ENCODE measurements around the gene CEP164. TPM values are rescaled to one million over a fixed set of nuclear protein-coding genes. Genes with fewer than 3 reads are reported as not detected.

Gene CEP164
- total and polyA plus RNA-seq, 4 donors, result 7.1 to 51.2 (median 35.5) TPM

GRCh38 chr11:117328375-117329010 is 839 bp downstream of the CEP164 start:
- intact Hi-C loops (cut with DNase I), result loop anchor here in 1 of 2 donors (5.0 kb wide), 1 partner anchor 96 kb away; the partner anchor contains the start of genes PCSK7 and RNF214
- WGBS, 2 donors, result 3 to 4% methylated on average over 15 of the region's 15 CpGs
- Histone ChIP-seq H3K36me3 (ENCODE audit: control insufficient read depth in 1 of 2, insufficient read depth in 2 of 2, low read length in 1 of 2) (no peaks in the 10 kb centered on the region), H3K9me3 (ENCODE audit: control insufficient read depth, low read length) (no peaks in the 10 kb centered on the region), H3K4me1 (ENCODE audit: control insufficient read depth in 1 of 2, insufficient read depth in 2 of 2, low read length in 2 of 2) (peaks cover 2 to 6% of the 10 kb centered on the region in 2 donors), H3K27ac (ENCODE audit: low read depth in 1 of 2, low read length in 2 of 2) (peak overlapping the region; percentile 7 to 92), H3K4me3 (ENCODE audit: low read length in 2 of 2) (peak overlapping the region; percentile 59 to 90), H3K27me3 (ENCODE audit: control insufficient read depth in 1 of 2, insufficient read depth in 2 of 2, low read length in 1 of 2) (no peaks in the 10 kb centered on the region)
- no peak for DNase-seq
- ATAC-seq (ENCODE audit: low FRiP score), result peak; percentile 75

DNA sequence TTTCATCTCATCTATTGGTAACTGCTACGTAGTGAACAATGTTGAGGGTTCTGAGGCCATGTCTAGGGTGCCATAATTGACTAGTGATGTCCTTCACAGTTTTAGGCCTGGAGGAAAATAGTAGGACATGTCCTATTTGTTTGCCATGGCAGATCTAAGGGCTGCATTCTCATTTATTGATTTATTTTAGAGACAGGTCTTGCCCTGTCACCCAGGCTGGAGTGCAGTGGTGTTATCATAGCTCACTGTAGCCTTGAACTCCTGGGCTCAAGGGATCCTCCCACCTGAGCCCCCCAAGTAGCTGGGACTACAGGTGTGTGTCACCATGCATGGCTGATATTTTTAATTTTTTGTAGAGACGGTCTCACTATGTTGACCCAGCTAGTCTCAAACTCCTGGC is 5.2 kb downstream of the CEP164 start:
- intact Hi-C loops (cut with DNase I), result no loop called here
- Histone ChIP-seq H3K9me3 (ENCODE audit: control insufficient read depth, low read length) (no peaks in the 10 kb centered on the region), H3K27ac (ENCODE audit: low read depth in 1 of 2, low read length in 2 of 2) (no peak overlapping the region), H3K4me1 (ENCODE audit: control insufficient read depth in 1 of 2, insufficient read depth in 2 of 2, low read length in 2 of 2) (peaks cover 2 to 6% of the 10 kb centered on the region in 2 donors), H3K36me3 (ENCODE audit: control insufficient read depth in 1 of 2, insufficient read depth in 2 of 2, low read length in 1 of 2) (peaks cover 0 to 5% of the 10 kb centered on the region in 2 donors), H3K4me3 (ENCODE audit: low read length in 2 of 2) (no peak overlapping the region), H3K27me3 (ENCODE audit: control insufficient read depth in 1 of 2, insufficient read depth in 2 of 2, low read length in 1 of 2) (no peaks in the 10 kb centered on the region)
- 48 to 80% methylated on average over 2 of the region's 2 CpGs for WGBS, 2 donors
- no peak for ATAC-seq (ENCODE audit: low FRiP score)
- DNase-seq, result no peak

DNA sequence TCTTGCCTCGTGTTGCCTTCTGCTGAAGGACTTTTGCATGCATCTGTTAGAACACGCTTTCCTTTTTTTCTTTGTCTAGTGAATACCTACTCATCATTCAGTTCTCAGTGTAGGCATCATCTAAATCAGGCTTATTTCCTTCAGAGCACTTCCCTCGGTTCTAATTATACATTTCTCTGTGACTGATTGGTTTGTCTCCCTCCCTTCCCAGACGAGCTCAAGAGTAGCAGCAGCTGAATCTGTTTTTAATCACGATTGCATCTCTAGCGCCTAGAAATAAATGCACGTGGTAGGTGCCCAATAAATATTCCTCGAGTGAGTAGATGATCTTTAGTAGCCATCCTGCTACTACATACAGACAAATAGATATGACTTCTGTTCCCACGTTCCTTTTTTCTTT is 6.3 kb downstream of the CEP164 start:
- 82 to 84% methylated on average over 9 of the region's 9 CpGs for WGBS, 2 donors

GRCh38 chr11:117334896-117335295 is 7.2 kb downstream of the CEP164 start:
- intact Hi-C loops (cut with DNase I), result no loop called here
- H3K27ac ChIP-seq (ENCODE audit: low read depth in 1 of 2, low read length in 2 of 2), result no peak overlapping the region
- no peaks in the 10 kb centered on the region for H3K9me3 ChIP-seq (ENCODE audit: control insufficient read depth, low read length)
- H3K27me3 ChIP-seq (ENCODE audit: control insufficient read depth in 1 of 2, insufficient read depth in 2 of 2, low read length in 1 of 2), result no peaks in the 10 kb centered on the region
- no peaks in the 10 kb centered on the region for H3K4me1 ChIP-seq (ENCODE audit: control insufficient read depth in 1 of 2, insufficient read depth in 2 of 2, low read length in 2 of 2)
- 88 to 91% methylated on average over 6 of the region's 6 CpGs for WGBS, 2 donors
- H3K36me3 ChIP-seq (ENCODE audit: control insufficient read depth in 1 of 2, insufficient read depth in 2 of 2, low read length in 1 of 2), result peaks cover 0 to 5% of the 10 kb centered on the region in 2 donors
- H3K4me3 ChIP-seq (ENCODE audit: low read length in 2 of 2), result no peak overlapping the region
- ATAC-seq (ENCODE audit: low FRiP score), result no peak
- no peak for DNase-seq

More for the DNA sequence above, 6.3 kb downstream of the CEP164 start:
- DNase-seq (no peak), ATAC-seq (ENCODE audit: low FRiP score) (no peak)
- intact Hi-C loops (cut with DNase I), result no loop called here
- Histone ChIP-seq H3K27ac (ENCODE audit: low read depth in 1 of 2, low read length in 2 of 2) (no peak overlapping the region), H3K4me1 (ENCODE audit: control insufficient read depth in 1 of 2, insufficient read depth in 2 of 2, low read length in 2 of 2) (peaks cover 2 to 5% of the 10 kb centered on the region in 2 donors), H3K36me3 (ENCODE audit: control insufficient read depth in 1 of 2, insufficient read depth in 2 of 2, low read length in 1 of 2) (peaks cover 0 to 5% of the 10 kb centered on the region in 2 donors), H3K27me3 (ENCODE audit: control insufficient read depth in 1 of 2, insufficient read depth in 2 of 2, low read length in 1 of 2) (no peaks in the 10 kb centered on the region), H3K9me3 (ENCODE audit: control insufficient read depth, low read length) (no peaks in the 10 kb centered on the region), H3K4me3 (ENCODE audit: low read length in 2 of 2) (no peak overlapping the region)

GRCh38 chr11:117335399-117335798 is 7.7 kb downstream of the CEP164 start:
- intact Hi-C loops (cut with DNase I), result no loop called here
- H3K27me3 ChIP-seq (ENCODE audit: control insufficient read depth in 1 of 2, insufficient read depth in 2 of 2, low read length in 1 of 2), result no peaks in the 10 kb centered on the region

DNA sequence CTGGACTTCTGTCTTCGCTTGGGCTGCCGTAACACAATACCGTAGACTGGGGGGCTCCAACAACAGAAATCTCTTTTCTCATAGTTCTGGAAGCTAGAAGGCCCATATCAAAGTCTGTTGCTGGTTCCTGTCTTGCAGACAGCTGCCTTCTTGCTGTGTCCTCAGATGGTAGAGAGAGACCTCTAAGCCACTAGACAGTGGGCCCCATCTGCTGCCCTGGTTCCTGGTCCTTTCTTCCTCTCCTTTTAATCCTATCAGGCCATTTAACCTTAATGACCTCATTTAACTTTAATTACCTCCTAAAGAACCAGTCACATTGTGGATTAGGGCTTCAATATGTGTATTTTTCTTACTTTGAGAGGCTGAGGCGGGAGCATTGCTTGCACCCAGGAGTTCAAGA is 9.4 kb downstream of the CEP164 start:
- WGBS, 2 donors, result 95 to 98% methylated on average over 4 of the region's 4 CpGs
- Histone ChIP-seq H3K9me3 (ENCODE audit: control insufficient read depth, low read length) (no peaks in the 10 kb centered on the region), H3K27me3 (ENCODE audit: control insufficient read depth in 1 of 2, insufficient read depth in 2 of 2, low read length in 1 of 2) (no peaks in the 10 kb centered on the region), H3K27ac (ENCODE audit: low read depth in 1 of 2, low read length in 2 of 2) (no peak overlapping the region), H3K4me1 (ENCODE audit: control insufficient read depth in 1 of 2, insufficient read depth in 2 of 2, low read length in 2 of 2) (no peaks in the 10 kb centered on the region), H3K36me3 (ENCODE audit: control insufficient read depth in 1 of 2, insufficient read depth in 2 of 2, low read length in 1 of 2) (peaks cover 0 to 11% of the 10 kb centered on the region in 2 donors), H3K4me3 (ENCODE audit: low read length in 2 of 2) (no peak overlapping the region)
- intact Hi-C loops (cut with DNase I), result no loop called here
- DNase-seq, result no peak
- no peak for ATAC-seq (ENCODE audit: low FRiP score)

More at GRCh38 chr11:117335399-117335798, 7.7 kb downstream of the CEP164 start:
- no peak for ATAC-seq (ENCODE audit: low FRiP score)
- H3K4me3 ChIP-seq (ENCODE audit: low read length in 2 of 2), result no peak overlapping the region
- no peak for DNase-seq
- H3K27ac ChIP-seq (ENCODE audit: low read depth in 1 of 2, low read length in 2 of 2), result no peak overlapping the region
- no peaks in the 10 kb centered on the region for H3K4me1 ChIP-seq (ENCODE audit: control insufficient read depth in 1 of 2, insufficient read depth in 2 of 2, low read length in 2 of 2)
- WGBS, 2 donors, result 90 to 91% methylated on average over 5 of the region's 5 CpGs
- no peaks in the 10 kb centered on the region for H3K9me3 ChIP-seq (ENCODE audit: control insufficient read depth, low read length)
- H3K36me3 ChIP-seq (ENCODE audit: control insufficient read depth in 1 of 2, insufficient read depth in 2 of 2, low read length in 1 of 2), result peaks cover 0 to 6% of the 10 kb centered on the region in 2 donors

DNA sequence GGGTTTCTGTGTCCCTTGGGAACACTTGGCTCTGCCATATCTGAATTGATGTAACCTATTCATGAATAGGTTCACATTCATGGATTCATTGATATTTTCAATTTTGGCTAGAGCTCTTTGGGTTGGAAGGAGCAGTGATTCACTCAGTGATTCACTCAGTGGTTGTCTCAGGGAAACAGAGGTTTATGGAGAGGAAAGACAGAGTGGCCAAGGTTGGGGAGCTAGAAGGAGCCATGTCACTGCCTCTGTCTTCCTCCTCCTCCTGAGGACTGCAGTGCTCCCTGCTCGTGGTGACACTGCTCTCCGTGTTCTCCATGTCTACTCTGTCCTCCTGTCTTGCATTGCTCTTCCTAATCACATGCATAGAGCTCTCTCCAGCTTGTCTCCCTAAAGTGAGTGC is 17.4 kb downstream of the CEP164 start:
- Histone ChIP-seq H3K4me3 (ENCODE audit: low read length in 2 of 2) (no peak overlapping the region), H3K9me3 (ENCODE audit: control insufficient read depth, low read length) (no peaks in the 10 kb centered on the region), H3K36me3 (ENCODE audit: control insufficient read depth in 1 of 2, insufficient read depth in 2 of 2, low read length in 1 of 2) (peaks cover 6 to 14% of the 10 kb centered on the region in 2 donors), H3K4me1 (ENCODE audit: control insufficient read depth in 1 of 2, insufficient read depth in 2 of 2, low read length in 2 of 2) (no peaks in the 10 kb centered on the region), H3K27ac (ENCODE audit: low read depth in 1 of 2, low read length in 2 of 2) (no peak overlapping the region), H3K27me3 (ENCODE audit: control insufficient read depth in 1 of 2, insufficient read depth in 2 of 2, low read length in 1 of 2) (no peaks in the 10 kb centered on the region)
- DNase-seq, result no peak
- WGBS, 2 donors, result 89 to 100% methylated on average over 2 of the region's 2 CpGs
- no peak for ATAC-seq (ENCODE audit: low FRiP score)
- intact Hi-C loops (cut with DNase I), result no loop called here

DNA sequence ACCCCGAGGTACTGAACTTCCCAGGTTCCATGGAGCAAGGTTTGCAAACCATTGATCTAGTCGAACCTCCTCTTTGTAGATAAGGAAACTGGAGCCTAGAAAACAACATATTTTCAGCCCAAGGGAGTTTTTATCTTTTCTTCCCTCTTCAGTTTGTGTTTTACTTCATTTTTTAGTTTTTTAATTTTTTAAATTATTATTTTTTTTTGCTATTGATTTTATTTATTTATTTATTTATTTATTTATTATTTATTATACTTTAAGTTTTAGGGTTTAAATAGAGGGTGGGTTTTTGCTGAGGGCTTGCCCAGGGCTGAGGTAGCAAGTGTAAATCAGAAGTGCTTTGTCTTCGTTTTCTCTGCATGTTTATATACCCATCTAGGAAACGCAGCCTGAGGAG is 26.9 kb downstream of the CEP164 start:
- no peaks in the 10 kb centered on the region for H3K4me1 ChIP-seq (ENCODE audit: control insufficient read depth in 1 of 2, insufficient read depth in 2 of 2, low read length in 2 of 2)
- peaks cover 0 to 15% of the 10 kb centered on the region in 2 donors for H3K36me3 ChIP-seq (ENCODE audit: control insufficient read depth in 1 of 2, insufficient read depth in 2 of 2, low read length in 1 of 2)
- ATAC-seq (ENCODE audit: low FRiP score) (no peak), DNase-seq (no peak)
- no peaks in the 10 kb centered on the region for H3K9me3 ChIP-seq (ENCODE audit: control insufficient read depth, low read length)
- H3K27ac ChIP-seq (ENCODE audit: low read depth in 1 of 2, low read length in 2 of 2), result no peak overlapping the region
- H3K4me3 ChIP-seq (ENCODE audit: low read length in 2 of 2), result no peak overlapping the region
- WGBS, 2 donors, result 94 to 97% methylated on average over 4 of the region's 4 CpGs
- intact Hi-C loops (cut with DNase I), result no loop called here
- H3K27me3 ChIP-seq (ENCODE audit: control insufficient read depth in 1 of 2, insufficient read depth in 2 of 2, low read length in 1 of 2), result no peaks in the 10 kb centered on the region

- no peak for DNase-seq
- whole genome bisulfite sequencing, 2 donors, result 84 to 92% methylated on average over 9 of the region's 9 CpGs
- intact Hi-C loops (cut with DNase I), result no loop called here
Observed at GRCh38 chr11:117356126-117356890, 28.7 kb downstream of the CEP164 start.

More at GRCh38 chr11:117356126-117356890, 28.7 kb downstream of the CEP164 start:
- H3K4me3 ChIP-seq (ENCODE audit: low read length in 2 of 2), result no peak overlapping the region
- H3K36me3 ChIP-seq (ENCODE audit: control insufficient read depth in 1 of 2, insufficient read depth in 2 of 2, low read length in 1 of 2), result peaks cover 0 to 15% of the 10 kb centered on the region in 2 donors
- H3K4me1 ChIP-seq (ENCODE audit: control insufficient read depth in 1 of 2, insufficient read depth in 2 of 2, low read length in 2 of 2), result no peaks in the 10 kb centered on the region
- H3K27me3 ChIP-seq (ENCODE audit: control insufficient read depth in 1 of 2, insufficient read depth in 2 of 2, low read length in 1 of 2), result no peaks in the 10 kb centered on the region
- no peaks in the 10 kb centered on the region for H3K9me3 ChIP-seq (ENCODE audit: control insufficient read depth, low read length)
- no peak overlapping the region for H3K27ac ChIP-seq (ENCODE audit: low read depth in 1 of 2, low read length in 2 of 2)
- ATAC-seq (ENCODE audit: low FRiP score), result no peak

All from aorta (tissue), 5 donors.